Fibroblast of pulmonary artery (primary cell): Measurements from ENCODE around the gene RPS25.
"Not testable (repeated sequence)": the region's sequence is repeated elsewhere in the genome, so short reads cannot be mapped to it uniquely, and the experiment has no call there.

Source experiments
- DNase-seq: peaks from one replicate; pipeline ENCODE4 v3.0.0-alpha.2; 2010; ENCODE audit warnings: low read depth
- H3K4me3 ChIP-seq: replicated peaks from 2 replicates; pipeline ENCODE4 v1.5.1; 2011; ENCODE audit warnings: low read depth, mild to moderate bottlenecking, control low read depth, low read length, moderate library complexity
- TF ChIP-seq, protein P1 (sequence below): IDR thresholded peaks from 2 replicates; pipeline ENCODE4 v1.5.1; 2011; ENCODE audit warnings: mild to moderate bottlenecking, control low read depth, low read length, inconsistent platforms; ENCODE audit errors: missing control alignments

The RPS25 gene

DNA sequence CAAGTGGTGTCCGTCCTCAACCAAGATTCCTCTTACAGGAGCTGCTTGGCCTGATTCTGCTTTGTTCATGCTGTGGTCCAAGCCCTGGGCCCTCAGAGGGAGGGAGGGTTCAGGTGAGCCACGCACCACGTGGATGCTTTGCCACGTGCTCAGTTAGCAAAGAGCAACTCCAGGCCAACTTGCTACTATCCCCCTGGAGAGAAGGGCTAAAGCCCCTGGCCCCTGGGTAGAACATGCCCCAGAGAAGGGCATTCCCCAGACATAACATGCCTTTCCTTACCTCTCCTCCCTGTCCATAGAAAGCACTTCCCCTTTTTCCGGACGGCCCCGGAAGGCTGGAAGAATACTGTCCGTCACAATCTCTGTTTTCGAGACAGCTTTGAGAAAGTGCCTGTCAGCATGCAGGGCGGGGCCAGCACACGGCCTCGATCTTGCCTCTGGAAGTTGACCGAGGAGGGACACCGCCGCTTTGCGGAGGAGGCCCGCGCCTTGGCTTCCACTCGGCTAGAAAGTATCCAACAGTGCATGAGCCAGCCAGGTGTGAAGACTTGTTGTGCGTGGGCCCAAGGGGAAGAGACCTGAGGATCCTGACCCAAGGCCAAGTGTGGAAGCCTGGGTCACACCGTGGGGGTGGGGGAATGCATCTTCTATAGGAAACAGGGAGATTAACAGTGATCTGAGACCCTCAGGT, 37.8 kb downstream of the RPS25 start:
- H3K4me3 ChIP-seq = no peak overlapping the region
- peak; percentile 14 for DNase-seq
- TF ChIP-seq, protein P1, sequence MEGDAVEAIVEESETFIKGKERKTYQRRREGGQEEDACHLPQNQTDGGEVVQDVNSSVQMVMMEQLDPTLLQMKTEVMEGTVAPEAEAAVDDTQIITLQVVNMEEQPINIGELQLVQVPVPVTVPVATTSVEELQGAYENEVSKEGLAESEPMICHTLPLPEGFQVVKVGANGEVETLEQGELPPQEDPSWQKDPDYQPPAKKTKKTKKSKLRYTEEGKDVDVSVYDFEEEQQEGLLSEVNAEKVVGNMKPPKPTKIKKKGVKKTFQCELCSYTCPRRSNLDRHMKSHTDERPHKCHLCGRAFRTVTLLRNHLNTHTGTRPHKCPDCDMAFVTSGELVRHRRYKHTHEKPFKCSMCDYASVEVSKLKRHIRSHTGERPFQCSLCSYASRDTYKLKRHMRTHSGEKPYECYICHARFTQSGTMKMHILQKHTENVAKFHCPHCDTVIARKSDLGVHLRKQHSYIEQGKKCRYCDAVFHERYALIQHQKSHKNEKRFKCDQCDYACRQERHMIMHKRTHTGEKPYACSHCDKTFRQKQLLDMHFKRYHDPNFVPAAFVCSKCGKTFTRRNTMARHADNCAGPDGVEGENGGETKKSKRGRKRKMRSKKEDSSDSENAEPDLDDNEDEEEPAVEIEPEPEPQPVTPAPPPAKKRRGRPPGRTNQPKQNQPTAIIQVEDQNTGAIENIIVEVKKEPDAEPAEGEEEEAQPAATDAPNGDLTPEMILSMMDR = no peak

DNA sequence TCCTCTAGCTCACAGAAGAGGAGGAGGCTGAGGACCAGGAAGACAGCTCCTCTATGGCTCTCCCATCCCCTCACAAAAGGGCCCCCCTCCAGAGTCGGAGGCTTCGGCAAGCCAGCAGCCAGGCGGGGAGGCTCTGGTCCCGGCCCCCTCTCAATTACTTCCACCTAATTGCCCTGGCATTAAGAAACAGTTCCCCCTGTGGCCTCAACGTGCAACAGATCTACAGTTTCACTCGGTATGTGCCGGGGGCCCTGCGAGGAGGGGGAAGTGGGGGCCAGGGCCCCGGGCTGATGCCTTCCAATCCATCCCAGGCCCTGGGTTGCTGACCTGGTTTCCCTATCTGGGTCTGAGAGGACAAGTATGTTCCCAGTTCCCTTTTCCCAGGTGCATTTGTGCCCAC, 38.7 kb downstream of the RPS25 start:
- H3K4me3 ChIP-seq = no peak overlapping the region
- TF ChIP-seq, protein P1 = no peak
- no peak for DNase-seq

DNA sequence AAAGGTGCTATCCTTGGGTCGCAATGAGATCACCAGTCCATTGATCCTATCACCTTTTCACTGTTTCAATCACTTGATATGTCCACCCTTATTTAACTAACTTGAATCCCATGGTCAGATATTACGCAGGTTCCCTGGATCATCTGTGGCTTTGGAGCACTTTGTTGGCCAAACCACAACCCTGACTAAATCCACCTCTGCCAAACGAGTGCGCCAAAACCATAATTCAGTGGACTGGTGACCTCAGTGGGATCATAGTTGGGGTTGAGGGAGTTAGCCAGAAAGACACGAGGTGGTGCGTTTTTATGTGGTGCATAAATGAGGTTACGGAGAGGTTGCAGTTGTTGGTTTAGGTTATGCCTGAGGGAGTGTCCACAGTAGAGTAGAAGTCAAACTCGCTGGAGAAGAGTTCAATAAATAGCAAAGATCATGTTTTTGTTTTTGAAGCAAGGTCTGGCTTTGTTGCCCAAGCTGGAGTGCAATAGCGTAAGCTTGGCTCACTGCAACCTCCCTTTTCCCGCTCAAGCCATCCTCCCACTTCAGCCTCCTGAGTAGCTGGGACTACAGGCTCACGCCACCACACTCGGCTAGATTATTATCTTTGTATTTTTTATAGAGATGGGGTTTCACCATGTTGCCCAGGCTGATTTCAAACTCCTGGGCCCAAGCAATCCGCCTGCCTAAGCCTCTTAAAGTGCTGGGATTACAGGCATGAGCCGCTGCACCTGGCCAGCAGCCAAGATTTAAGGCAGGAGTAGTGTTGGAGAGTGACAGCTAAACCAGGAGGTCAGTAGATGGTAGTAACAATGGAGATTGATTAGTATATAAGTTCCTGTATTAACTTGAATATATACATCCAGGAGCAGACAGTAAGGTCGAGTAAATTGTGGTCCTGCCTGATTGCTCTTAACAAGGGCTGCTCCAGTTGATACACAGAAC, 42.1 kb downstream of the RPS25 start:
- no peak for DNase-seq
- no peak overlapping the region for H3K4me3 ChIP-seq
- TF ChIP-seq, protein P1 = no peak

DNA sequence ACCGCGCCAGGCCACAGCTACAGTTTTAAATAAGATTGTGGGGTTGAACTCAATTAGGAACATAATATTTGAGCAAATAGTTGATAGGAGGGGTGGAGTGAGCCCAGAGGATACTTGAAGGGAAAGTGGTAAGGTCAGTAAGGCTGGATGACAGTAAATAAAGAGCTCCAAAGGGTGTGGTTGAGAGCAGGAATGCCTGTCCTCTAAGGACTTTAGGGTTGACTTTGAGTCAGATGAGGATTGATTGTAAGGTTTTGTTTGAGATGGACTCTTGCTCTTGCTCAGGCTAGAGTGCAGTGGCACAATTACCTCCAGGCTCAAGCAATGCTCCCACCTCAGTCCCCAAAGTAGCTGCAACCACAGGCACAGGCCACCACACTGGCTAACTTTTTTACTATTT, 44.2 kb downstream of the RPS25 start:
- H3K4me3 ChIP-seq = no peak overlapping the region
- TF ChIP-seq, protein P1 = no peak
- no peak for DNase-seq

DNA sequence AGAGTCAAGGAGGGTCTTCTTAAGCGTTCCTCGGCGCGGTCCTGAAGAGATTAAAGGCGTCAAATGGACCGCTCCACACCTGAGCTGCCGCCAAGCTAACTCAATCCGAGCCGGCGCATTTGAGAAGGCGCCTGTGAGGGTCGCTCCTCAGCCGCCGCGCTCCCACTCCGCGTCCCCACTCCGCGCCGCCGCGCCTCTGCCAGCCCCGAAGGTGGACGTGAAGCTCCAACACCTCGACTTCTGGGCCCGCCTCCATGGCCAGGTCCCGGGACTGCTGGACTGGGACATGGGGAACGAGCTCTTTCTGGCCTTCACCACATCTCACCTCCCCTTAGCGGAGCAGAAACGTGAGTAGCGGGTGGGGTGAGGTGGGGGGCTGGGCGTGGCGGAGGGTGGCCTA, 46.5 kb downstream of the RPS25 start, which contains the start of gene FOXR1:
Gene FOXR1 (plus strand): TSS at position 116 of the 400 bp plus-strand sequence. CDS start 171 bp downstream, at position 287.
- TF ChIP-seq, protein P1 = no peak
- no peak within 1 kb of the TSS for H3K4me3 ChIP-seq
- no peak for DNase-seq

DNA sequence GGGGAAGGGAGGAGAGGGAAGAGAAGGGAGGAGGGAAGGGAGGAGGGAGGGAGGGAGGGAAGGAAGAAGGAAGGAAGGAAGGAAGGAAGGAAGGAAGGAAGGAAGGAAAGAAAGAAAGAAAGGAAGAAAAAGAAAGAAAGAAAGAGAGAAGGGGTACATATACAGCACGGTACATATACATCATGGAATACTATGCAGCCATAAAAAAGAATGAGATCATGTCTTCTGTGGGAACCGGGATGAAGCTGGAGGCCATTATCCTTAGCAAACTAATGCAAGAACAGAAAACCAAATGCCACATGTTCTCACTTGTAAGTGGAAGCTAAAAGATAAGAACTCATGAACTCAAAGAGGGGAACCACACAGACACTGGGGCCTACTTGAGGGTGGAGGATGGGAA, 48.6 kb downstream of the RPS25 start:
- not testable (repeated sequence) for H3K4me3 ChIP-seq, DNase-seq
